ENCODE results near the gene PLA2G15. TPM values are rescaled to one million over a fixed set of nuclear protein-coding genes. Genes with fewer than 3 reads are reported as not detected.
"Not testable (repeated sequence)": the region's sequence is repeated elsewhere in the genome, so short reads cannot be mapped to it uniquely, and the experiment has no call there.

The PLA2G15 gene
- total RNA-seq, 4 donors from 2014 or later = 10.4 to 22.0 (median 15.3) TPM

DNA sequence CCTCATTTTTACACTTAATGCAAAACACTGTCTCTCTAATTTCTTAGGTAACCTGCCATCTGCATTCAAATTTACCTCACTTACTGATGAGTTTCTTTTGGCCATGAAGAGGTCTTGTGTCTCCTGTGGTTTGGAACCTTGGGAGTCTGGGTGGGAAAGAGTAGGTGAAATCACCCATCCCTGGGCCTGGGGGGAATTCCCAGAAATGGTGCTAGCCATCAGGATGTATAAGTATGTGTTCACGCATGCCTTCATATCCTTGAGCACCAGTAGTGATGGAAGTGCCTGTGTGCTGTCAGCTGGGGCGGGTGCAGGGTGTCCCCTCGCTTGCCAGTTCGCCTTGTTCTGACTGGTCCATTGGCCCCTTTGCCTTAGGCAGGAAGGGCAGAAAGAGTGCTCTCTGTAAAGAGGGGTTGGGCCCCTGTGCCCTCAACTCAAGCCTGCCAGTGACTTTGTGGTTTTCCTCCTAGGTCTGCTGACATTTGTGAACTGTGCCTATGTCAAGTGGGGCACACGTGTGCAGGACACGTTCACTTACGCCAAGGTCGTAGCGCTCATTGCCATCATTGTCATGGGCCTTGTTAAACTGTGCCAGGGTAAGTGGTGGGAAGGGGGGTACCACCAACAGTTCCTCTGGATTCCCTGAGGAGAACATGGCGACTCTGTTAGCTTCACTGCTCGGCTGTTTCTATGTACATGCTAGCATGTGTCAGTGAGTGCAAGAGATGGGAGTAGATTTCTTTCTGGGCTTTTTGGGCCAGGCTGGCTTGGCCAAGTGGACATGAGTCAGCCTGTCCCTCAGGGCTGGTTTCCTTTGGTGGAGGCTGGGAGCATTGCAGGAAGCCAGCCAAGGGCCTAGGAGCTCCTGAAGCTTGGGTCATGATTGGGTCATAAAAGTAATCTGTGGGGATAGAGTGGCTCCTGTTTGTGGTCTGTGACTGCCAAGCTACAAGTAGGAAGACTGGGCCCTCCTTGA lies 42.4 kb downstream of the PLA2G15 start:
- no peaks in the 10 kb centered on the region for H3K27me3 ChIP-seq
- intact Hi-C loops (cut with DNase I) = no loop called here
- H3K36me3 ChIP-seq = peaks cover 9 to 65% (median 50%) of the 10 kb centered on the region in 4 donors
- H3K4me1 ChIP-seq = peaks cover 64 to 76% (median 71%) of the 10 kb centered on the region in 4 donors
- 84% methylated on average over 11 of the region's 11 CpGs for WGBS
- no peak overlapping the region for H3K4me3 ChIP-seq
- TF ChIP-seq, protein P1, sequence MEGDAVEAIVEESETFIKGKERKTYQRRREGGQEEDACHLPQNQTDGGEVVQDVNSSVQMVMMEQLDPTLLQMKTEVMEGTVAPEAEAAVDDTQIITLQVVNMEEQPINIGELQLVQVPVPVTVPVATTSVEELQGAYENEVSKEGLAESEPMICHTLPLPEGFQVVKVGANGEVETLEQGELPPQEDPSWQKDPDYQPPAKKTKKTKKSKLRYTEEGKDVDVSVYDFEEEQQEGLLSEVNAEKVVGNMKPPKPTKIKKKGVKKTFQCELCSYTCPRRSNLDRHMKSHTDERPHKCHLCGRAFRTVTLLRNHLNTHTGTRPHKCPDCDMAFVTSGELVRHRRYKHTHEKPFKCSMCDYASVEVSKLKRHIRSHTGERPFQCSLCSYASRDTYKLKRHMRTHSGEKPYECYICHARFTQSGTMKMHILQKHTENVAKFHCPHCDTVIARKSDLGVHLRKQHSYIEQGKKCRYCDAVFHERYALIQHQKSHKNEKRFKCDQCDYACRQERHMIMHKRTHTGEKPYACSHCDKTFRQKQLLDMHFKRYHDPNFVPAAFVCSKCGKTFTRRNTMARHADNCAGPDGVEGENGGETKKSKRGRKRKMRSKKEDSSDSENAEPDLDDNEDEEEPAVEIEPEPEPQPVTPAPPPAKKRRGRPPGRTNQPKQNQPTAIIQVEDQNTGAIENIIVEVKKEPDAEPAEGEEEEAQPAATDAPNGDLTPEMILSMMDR (IDR thresholded peaks at IDR 0.05) = peak in 1 of 3 experiments; percentile 15
- TF ChIP-seq POLR2AphosphoS5 (IDR thresholded peaks at IDR 0.05) (peak; percentile 18 to 40), EP300 (IDR thresholded peaks at IDR 0.05) (no peak), POLR2A (IDR thresholded peaks at IDR 0.05; ENCODE audit: low read depth) (no peak)
- no peak for DNase-seq (ENCODE audit: extremely low spot score)
- peak overlapping the region; percentile 49 to 67 (median 59) for H3K27ac ChIP-seq (replicated peaks in 1 of 4)
- no peaks in the 10 kb centered on the region for H3K9me3 ChIP-seq

DNA sequence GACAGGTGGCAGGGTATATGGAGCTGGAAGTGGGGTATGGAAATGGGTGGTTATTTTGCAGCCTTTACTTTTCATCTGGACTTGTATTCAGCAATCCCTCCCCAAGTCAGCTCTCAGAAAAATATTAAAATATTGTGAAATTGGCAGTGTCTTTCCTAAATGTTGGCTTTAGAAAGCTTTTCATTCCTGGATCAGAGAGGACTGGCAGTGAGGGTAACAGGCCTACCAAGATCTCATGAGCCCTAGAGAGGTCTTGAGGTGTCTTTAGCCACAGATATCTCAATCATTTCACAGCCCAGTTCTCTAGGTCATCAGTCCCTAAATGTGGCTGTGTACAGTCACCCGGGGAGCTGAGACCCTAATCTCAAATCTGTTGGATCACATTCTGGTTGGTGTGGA lies 43.1 kb downstream of the PLA2G15 start:
- Histone ChIP-seq H3K27ac (replicated peaks in 1 of 4) (peak overlapping the region; percentile 39 to 62 (median 56)), H3K4me1 (peaks cover 57 to 74% (median 68%) of the 10 kb centered on the region in 4 donors), H3K9me3 (no peaks in the 10 kb centered on the region), H3K27me3 (no peaks in the 10 kb centered on the region), H3K36me3 (peaks cover 11 to 65% (median 51%) of the 10 kb centered on the region in 4 donors), H3K4me3 (no peak overlapping the region)
- no peak for TF ChIP-seq POLR2A (IDR thresholded peaks at IDR 0.05; ENCODE audit: low read depth)
- TF ChIP-seq POLR2AphosphoS5 (IDR thresholded peaks at IDR 0.05) = no peak
- TF ChIP-seq, protein P1 (IDR thresholded peaks at IDR 0.05) = no peak
- no peak for TF ChIP-seq EP300 (IDR thresholded peaks at IDR 0.05)
- DNase-seq (ENCODE audit: extremely low spot score) = no peak
- WGBS = 88% methylated on average over 1 of the region's 1 CpG
- intact Hi-C loops (cut with DNase I) = no loop called here

GRCh38 chr16:68288796-68289195 lies 43.6 kb downstream of the PLA2G15 start:
- H3K27me3 ChIP-seq; H3K9me3 ChIP-seq; DNase-seq (ENCODE audit: extremely low spot score); intact Hi-C loops (cut with DNase I); H3K4me3 ChIP-seq: not testable (repeated sequence)
- H3K4me1 ChIP-seq = peaks cover 53 to 69% (median 63%) of the 10 kb centered on the region in 4 donors
- H3K27ac ChIP-seq (replicated peaks in 1 of 4) = peak overlapping the region; percentile 39 to 62 (median 56)
- 85% methylated on average over 9 of the region's 9 CpGs for WGBS
- peaks cover 11 to 68% (median 56%) of the 10 kb centered on the region in 4 donors for H3K36me3 ChIP-seq

GRCh38 chr16:68289202-68289601 lies 44.0 kb downstream of the PLA2G15 start:
- intact Hi-C loops (cut with DNase I) = no loop called here
- H3K36me3 ChIP-seq = peaks cover 11 to 72% (median 58%) of the 10 kb centered on the region in 4 donors
- H3K9me3 ChIP-seq = no peaks in the 10 kb centered on the region

More at GRCh38 chr16:68289202-68289601, 44.0 kb downstream of the PLA2G15 start:
- no peak for DNase-seq (ENCODE audit: extremely low spot score)
- peaks cover 49 to 66% (median 59%) of the 10 kb centered on the region in 4 donors for H3K4me1 ChIP-seq
- 85% methylated on average over 2 of the region's 2 CpGs for WGBS
- H3K27me3 ChIP-seq = no peaks in the 10 kb centered on the region
- peak overlapping the region in 3 of 4 donors; percentile 45 to 57 (median 56) for H3K27ac ChIP-seq (replicated peaks in 1 of 4)
- no peak for TF ChIP-seq POLR2AphosphoS5 (IDR thresholded peaks at IDR 0.05)
- TF ChIP-seq, protein P1 (IDR thresholded peaks at IDR 0.05) = no peak
- TF ChIP-seq EP300 (IDR thresholded peaks at IDR 0.05) = no peak
- TF ChIP-seq POLR2A (IDR thresholded peaks at IDR 0.05; ENCODE audit: low read depth) = no peak
- no peak overlapping the region for H3K4me3 ChIP-seq

All from esophagus muscularis mucosa (tissue), 4 donors.